Fibroblast of skin of right quadriceps (primary cell): ENCODE data around the gene SESN2.

ENCODE experiments used
- DNase-seq: peaks from one replicate; pipeline ENCODE4 v3.0.0-alpha.2; 2013

Gene SESN2

DNA sequence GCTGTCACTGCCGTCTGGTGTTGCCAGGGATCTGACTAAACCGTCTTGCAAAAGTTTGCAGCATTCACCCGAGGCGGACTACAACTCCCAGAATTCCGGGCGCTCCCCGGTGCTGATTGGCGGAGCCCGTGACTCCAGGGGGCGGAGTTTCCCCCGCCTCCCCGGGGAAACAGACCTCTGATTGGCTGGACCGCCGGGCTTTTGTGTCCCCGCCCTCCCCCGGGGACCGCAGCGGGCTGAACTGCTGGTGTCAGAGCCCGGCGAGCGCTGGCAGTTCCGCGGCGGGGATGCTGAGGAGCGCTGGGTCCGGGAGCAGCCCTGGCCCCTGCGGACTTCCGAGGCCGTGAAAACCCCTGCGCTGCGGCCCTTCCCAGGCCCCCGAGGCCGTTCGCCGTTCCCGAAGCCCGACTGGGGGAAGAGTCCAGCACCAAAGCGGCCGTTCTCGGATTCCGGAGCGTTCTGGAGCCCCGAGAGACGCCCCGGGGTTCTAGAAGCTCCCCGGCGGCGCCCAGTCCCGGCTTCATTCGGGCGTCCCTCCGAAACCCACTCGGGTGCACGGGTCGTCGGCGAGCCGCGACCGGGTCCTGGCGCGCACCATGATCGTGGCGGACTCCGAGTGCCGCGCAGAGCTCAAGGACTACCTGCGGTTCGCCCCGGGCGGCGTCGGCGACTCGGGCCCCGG lies at the start of gene SESN2:
Gene SESN2 (plus strand): TSS at position 267 of the 682 bp plus-strand sequence. CDS start 330 bp downstream, at position 597.
- peak; percentile 99 for DNase-seq

GRCh38 chr1:28209700-28210099 lies 49.6 kb upstream of the SESN2 start:
- DNase-seq, result no peak

DNA sequence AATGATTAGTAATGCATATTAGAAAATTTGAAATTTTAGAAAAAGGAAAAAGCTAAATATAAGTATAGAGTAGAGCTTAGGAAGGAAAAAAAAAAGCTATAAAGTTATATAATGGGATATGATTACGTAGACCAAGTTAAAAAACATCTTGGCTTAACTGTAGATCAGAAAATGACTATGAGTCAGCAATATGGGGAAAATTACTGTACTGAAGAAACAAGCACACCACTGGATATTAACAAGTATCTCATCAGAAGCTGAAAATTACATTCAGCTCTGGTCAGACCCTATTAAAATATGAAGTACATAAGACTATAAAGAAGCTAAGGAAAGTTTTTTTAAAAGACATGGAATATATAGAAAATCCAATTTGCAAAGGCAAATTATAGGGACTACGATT lies 46.0 kb upstream of the SESN2 start:
- no peak for DNase-seq

- DNase-seq, result no peak
Measured at GRCh38 chr1:28229089-28229488, 30.2 kb upstream of the SESN2 start.

DNA sequence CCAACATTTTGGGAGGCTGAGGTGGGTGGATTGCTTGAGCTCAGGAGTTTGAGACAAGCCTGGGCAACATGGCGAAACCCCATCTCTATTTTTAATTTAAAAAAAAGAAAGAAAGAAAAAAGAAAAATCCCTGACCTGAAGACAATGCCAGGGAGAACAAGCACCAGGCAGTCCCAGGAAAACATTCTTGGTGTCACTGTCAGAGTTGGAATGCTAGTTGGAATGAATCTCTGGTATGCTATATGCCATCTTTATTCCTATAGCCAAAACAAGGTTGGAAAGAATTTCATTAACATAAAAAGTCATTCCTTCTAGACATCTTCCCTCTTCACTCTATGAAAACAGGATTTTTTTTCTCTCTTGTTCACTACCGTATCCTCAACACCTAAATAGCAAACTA lies 29.3 kb upstream of the SESN2 start:
- no peak for DNase-seq

DNA sequence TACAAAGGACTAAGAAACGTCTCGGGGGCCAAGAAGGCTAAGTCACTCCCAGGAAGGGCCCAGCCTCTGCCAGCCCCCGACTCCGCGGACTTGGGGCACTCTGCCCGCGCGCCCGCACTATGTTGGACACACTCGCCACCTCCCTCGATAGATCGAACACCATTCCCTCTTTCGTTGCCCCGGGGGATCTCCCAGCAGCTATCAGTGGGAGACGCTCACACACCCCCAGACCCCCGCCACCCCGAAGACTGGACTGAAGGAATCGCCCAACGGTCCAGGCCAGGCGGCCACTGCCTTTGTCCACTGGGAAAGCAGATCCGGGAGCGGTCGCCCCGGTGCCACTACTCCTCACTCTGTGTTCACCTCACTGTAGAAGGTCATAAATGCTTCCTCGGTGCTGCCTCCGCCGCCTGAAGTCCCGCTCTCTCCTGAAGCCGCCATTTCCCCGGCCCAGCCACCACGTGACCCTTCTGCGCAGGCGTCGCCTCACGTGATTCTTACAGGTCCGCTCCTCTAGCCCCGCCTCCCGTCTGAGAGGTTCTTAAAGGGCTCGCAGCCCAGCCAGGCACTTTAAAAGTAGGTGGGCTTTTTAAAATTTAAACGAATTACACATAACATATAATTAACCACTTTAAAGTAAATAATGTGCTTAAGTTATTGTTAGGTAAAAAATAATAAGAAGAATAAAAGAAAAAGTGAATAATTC lies 26.6 kb upstream of the SESN2 start, which contains the start of gene DNAJC8:
Gene DNAJC8 (minus strand): TSS at position 472 of the 706 bp plus-strand sequence. CDS start 31 bp downstream, at position 441.
- DNase-seq, result peak; percentile 86

DNA sequence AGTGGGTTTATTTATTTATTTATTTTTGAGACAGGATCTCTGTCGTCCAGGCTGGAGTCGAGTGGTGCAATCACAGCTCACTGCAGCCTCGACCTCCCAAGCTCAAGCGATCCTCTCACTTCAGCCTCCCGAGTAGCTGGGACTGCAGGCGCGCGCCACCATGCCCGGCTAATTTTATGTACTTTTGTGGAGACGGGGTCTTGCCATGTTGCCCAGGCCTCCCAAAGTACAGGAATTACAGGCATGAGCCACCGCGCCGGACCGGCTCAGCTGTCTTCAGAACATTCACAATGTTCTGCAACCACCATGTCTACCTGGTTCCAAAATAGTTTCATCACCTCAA lies 26.1 kb upstream of the SESN2 start:
- DNase-seq, result no peak

- DNase-seq, result peak; percentile 97
Measured at GRCh38 chr1:28235755-28236655, 23.3 kb upstream of the SESN2 start, which contains the start of gene ATP5IF1. Gene ATP5IF1 (plus strand): TSS chr1:28236124. CDS start chr1:28236184, 60 bp downstream.

- no peak for DNase-seq
Measured at GRCh38 chr1:28236656-28237322, 22.5 kb upstream of the SESN2 start.

DNA sequence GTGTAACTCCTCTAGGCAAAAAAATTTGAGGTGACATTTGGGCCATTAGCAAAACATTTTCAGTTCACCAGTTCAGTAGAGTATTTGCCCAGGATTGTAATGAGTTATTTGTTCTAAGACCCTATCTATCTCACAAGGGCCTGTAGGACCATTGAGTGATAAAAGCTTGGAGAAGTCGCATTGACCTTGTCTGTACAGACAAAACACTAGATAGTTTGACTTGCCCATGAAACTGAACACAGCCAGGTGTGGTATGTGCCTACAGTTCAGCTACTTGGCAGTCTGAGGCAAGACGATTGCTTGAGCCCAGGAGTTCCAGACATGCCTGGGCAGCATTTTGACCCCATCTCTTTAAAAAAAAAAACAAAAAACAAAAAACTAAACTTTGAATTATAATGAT lies 20.3 kb upstream of the SESN2 start:
- DNase-seq, result no peak

GRCh38 chr1:28240024-28240423 lies 19.3 kb upstream of the SESN2 start:
- no peak for DNase-seq

DNA sequence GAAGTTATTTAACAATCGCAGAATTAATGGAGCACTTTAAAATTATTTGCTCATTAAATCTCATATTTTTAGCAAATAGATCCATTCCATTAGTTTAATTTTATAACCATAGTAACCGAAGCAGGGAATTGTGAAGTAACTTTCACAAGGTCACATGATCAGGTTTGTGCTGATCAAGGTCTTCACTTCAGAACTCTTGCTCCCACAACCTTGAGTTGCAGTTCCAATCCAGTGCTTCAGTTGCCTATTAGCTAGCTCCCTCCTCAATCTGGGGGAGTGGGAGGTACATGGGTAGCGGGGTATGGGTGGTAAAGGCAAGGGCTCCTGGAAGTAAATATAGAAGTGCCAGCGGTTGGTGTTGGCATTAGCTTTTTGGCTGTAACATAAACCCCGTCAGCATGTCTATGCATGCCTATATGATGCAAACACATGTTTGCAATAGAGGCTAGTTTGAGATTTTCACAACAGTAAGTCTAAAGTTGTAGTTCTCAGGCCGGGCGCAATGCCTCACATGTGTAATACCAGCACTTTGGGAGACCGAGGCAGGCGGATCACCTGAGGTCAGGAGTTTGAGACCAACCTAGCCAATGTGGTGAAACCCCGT lies 17.6 kb upstream of the SESN2 start:
- DNase-seq, result no peak

- DNase-seq, result no peak
Measured at GRCh38 chr1:28243685-28244311, 15.5 kb upstream of the SESN2 start.

DNA sequence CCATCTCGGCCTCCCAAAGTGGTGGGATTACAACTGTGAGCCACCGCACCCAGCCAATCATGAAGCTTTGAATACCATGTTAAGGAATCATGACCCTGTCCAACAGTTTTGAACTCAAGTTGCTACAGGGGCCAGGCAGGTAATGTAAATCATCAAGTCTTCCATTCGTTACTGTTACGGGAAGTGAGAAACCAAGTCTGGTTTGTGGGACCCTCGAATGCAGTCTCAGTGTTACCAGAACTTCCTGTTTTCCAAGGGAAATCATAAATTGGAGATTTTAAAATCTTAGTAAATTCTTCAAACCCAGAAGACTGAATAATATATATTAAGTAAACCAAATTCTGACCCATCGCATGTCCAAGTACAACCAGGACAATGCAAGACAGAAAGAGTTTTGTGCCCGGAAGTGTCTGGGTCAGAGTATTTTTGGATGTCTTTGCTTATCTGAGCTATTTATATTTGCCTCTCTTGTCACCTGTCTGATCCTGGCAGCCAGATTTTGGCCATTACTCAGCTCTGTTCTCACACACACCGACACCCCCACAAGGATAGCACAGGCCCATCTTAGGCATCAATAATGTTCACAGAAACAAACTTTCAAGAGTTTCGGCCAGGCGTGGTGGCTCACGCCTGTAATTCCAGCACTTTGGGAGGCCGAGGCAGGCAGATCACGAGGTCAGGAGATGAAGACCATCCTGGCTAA lies 14.6 kb upstream of the SESN2 start:
- no peak for DNase-seq

- no peak for DNase-seq
Measured at GRCh38 chr1:28246427-28246832, 12.9 kb upstream of the SESN2 start.

GRCh38 chr1:28247612-28248272 lies 11.6 kb upstream of the SESN2 start:
- no peak for DNase-seq

DNA sequence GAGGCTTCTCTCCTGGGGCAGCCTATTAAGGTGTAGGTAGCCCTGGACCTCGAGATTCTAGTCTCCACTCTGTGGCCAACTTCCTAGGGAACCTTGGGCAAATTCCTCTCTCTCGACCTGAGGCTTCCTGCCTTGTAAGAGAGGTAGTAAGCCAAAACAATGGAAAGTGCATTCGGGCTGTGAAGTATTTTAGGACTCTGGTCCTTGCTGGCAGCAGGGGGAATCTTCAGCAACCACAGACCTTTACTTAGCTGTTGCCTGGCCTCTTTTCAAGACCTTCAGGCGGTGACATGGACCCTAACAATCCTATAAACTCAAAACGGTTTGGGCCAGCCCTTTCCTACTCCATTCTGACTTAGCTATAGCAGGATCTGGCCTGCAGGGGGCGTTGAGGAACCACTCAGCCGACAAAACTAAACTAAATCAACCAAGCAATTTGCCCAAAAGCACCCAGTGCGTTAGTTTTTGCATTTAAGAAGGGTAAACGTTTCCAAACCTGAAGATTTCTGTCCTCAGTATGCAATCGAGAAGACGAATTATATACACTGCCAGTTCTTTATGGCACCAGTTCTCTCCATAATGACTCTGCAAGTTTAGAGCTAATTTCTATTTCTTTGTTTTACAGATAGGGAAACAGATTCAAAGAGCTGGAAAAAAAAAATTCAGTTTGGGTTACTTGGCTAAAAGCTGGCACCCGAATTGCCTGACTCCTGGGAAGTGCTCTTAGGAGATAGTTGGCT lies 10.9 kb upstream of the SESN2 start:
- DNase-seq, result peak; percentile 78

GRCh38 chr1:28249013-28249865 lies 10.1 kb upstream of the SESN2 start:
- DNase-seq, result peak; percentile 78

DNA sequence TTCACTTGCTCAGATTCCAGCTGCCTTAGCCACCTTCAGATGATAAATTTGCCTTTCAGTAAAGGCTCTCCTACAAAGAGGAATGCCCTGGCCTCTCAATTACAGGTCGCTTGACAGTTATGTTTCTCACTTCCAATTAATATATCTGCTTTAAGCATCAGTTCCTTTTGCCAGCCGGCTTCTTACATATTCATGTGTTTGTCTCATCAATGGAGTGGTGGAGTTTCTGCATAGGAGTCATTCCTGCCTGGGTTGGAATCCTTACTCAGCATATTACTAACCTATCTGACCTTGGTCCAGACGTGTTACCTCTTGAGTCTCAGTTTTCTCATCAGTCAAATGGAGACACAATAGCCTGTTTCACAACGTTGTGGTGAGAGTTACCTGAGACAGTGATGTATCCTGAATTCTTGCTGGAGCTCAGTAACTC lies 9.4 kb upstream of the SESN2 start:
- DNase-seq, result peak; percentile 42
